IMR-90 (cell line): ENCODE measurements around the gene THRAP3. TPM values are rescaled to one million over a fixed set of nuclear protein-coding genes. Genes with fewer than 3 reads are reported as not detected.

Experiments used
- ATAC-seq: fragments of 200-7000 bp; cut with Tn5 transposase; 2 replicates; pipeline ENCODE4 v1.9.1; 2020; ENCODE audit warnings: low read depth, mild to moderate bottlenecking, moderate library complexity
- BruUV-seq: library from RNA; stranded (reverse); fragments of 400-500 nt; replicated peaks from 2 replicates; lab custom pipeline; 2021; lab: Mats Ljungman, UMichigan
- CTCF ChIA-PET: fragments of 300-600 bp; formaldehyde crosslinking; extraction: SDS; loops from one replicate; lab custom pipeline; 2021; ENCODE audit warnings: antibody characterized with exemption; lab: Yijun Ruan, JAX
- POLR2A ChIA-PET: fragments of 300-600 bp; sonication (Branson Sonifier 250); formaldehyde crosslinking; loops from one replicate; lab custom pipeline; 2022; ENCODE audit warnings: antibody characterized with exemption; ENCODE audit not compliant: unreplicated experiment; lab: Charles Lee
- DNase-seq: peaks from one replicate; pipeline ENCODE4 v3.0.0; 2013
- H2AFZ ChIP-seq: replicated peaks from 2 replicates; pipeline ENCODE3; 2013; ENCODE audit warnings: low read length, mild to moderate bottlenecking; ENCODE audit not compliant: poor library complexity
- H2AK5ac ChIP-seq: 2 replicates; pipeline ENCODE4 v1.6.1; 2013; ENCODE audit warnings: low read depth, low read length, inconsistent platforms
- H2AK9ac ChIP-seq: replicated peaks from 2 replicates; pipeline ENCODE3; 2013; ENCODE audit warnings: mild to moderate bottlenecking, low read depth, low read length, moderate library complexity; ENCODE audit not compliant: poor library complexity
- H2BK120ac ChIP-seq: 2 replicates; pipeline ENCODE4 v1.6.1; 2013; ENCODE audit warnings: low read depth, low read length, inconsistent platforms
- H2BK15ac ChIP-seq: 3 replicates; pipeline ENCODE4 v1.6.1; 2013; ENCODE audit warnings: low read depth, low read length, inconsistent platforms
- H2BK20ac ChIP-seq: 2 replicates; pipeline ENCODE4 v1.6.1; 2013; ENCODE audit warnings: low read depth, mild to moderate bottlenecking, inconsistent platforms, low read length, moderate library complexity
- H2BK5ac ChIP-seq: 2 replicates; pipeline ENCODE4 v1.6.1; 2013; ENCODE audit warnings: mild to moderate bottlenecking, low read depth, low read length, inconsistent platforms; ENCODE audit not compliant: poor library complexity, severe bottlenecking
- H3K14ac ChIP-seq: replicated peaks from 2 replicates; pipeline ENCODE4 v1.6.1; 2013; ENCODE audit warnings: low read depth, low read length, inconsistent platforms
- H3K18ac ChIP-seq: 2 replicates; pipeline ENCODE4 v1.6.1; 2013; ENCODE audit warnings: low read depth, low read length, control low read depth
- H3K23ac ChIP-seq: 2 replicates; pipeline ENCODE4 v1.6.1; 2013; ENCODE audit warnings: low read depth, low read length, inconsistent platforms
- H3K27ac ChIP-seq: 2 replicates; pipeline ENCODE4 v1.5.1; 2013; ENCODE audit warnings: mild to moderate bottlenecking, control low read depth, low read length; ENCODE audit not compliant: insufficient read depth
- H3K27me3 ChIP-seq: 2 replicates; pipeline ENCODE4 v1.6.1; 2013; ENCODE audit warnings: low read length; ENCODE audit not compliant: control insufficient read depth, insufficient read depth
- H3K36me3 ChIP-seq: 2 replicates; pipeline ENCODE4 v1.6.1; 2013; ENCODE audit warnings: low read length, mixed read lengths; ENCODE audit not compliant: control insufficient read depth, insufficient read depth
- H3K4ac ChIP-seq: 2 replicates; pipeline ENCODE4 v1.6.1; 2013; ENCODE audit warnings: low read depth, low read length, inconsistent platforms
- H3K4me1 ChIP-seq: 2 replicates; pipeline ENCODE4 v1.6.1; 2013; ENCODE audit warnings: low read length, mixed read lengths; ENCODE audit not compliant: control insufficient read depth, insufficient read depth
- H3K4me2 ChIP-seq: 2 replicates; pipeline ENCODE4 v1.6.1; 2013; ENCODE audit warnings: low read depth, mild to moderate bottlenecking, control low read depth, low read length, moderate library complexity
- H3K4me3 ChIP-seq: 2 replicates; pipeline ENCODE4 v1.5.1; 2013; ENCODE audit warnings: low read depth, mild to moderate bottlenecking, control low read depth, low read length, moderate library complexity; ENCODE audit not compliant: insufficient read depth
- H3K56ac ChIP-seq: 2 replicates; pipeline ENCODE4 v1.6.1; 2013; ENCODE audit warnings: low read length, inconsistent platforms; ENCODE audit not compliant: insufficient read depth; ENCODE audit errors: extremely low read depth
- H3K79me1 ChIP-seq, 2 experiments: 2 replicates each; pipeline ENCODE4 v1.6.1; 2013; ENCODE audit warnings: low read length in 2 of 2, inconsistent platforms in 1 of 2, low read depth in 1 of 2
- H3K9ac ChIP-seq: 2 replicates; pipeline ENCODE4 v1.6.1; 2013; ENCODE audit warnings: low read depth, low read length, control low read depth
- H3K9me1 ChIP-seq: 2 replicates; pipeline ENCODE4 v1.6.1; 2013; ENCODE audit warnings: low read length, inconsistent platforms; ENCODE audit not compliant: insufficient read depth
- H3K9me3 ChIP-seq: 2 replicates; pipeline ENCODE4 v1.6.1; 2013; ENCODE audit warnings: low read length; ENCODE audit not compliant: control insufficient read depth, insufficient read depth
- H4K20me1 ChIP-seq: 2 replicates; pipeline ENCODE4 v1.6.1; 2013; ENCODE audit warnings: low read length, inconsistent platforms; ENCODE audit not compliant: insufficient read depth
- H4K5ac ChIP-seq: 2 replicates; pipeline ENCODE4 v1.6.1; 2013; ENCODE audit warnings: mild to moderate bottlenecking, low read depth, low read length, control low read depth
- H4K8ac ChIP-seq, 2 experiments: 2 replicates each; pipeline ENCODE4 v1.6.1; 2013; ENCODE audit warnings: low read depth in 2 of 2, low read length in 2 of 2, control low read depth in 1 of 2, inconsistent platforms in 1 of 2
- H4K91ac ChIP-seq: 2 replicates; pipeline ENCODE4 v1.6.1; 2013; ENCODE audit warnings: low read depth, low read length, inconsistent platforms; ENCODE audit not compliant: insufficient read depth
- BHLHE40 ChIP-seq: fragments of 150-350 bp; IDR thresholded peaks from 2 replicates; pipeline ENCODE4 v1.6.1; 2016; ENCODE audit warnings: mild to moderate bottlenecking, low read depth, low read length
- CEBPB ChIP-seq: IDR thresholded peaks from 2 replicates; pipeline ENCODE4 v1.6.1; 2012; ENCODE audit warnings: low read depth, low read length, improper control_type of control experiment
- CHD1 ChIP-seq: IDR thresholded peaks from 2 replicates; pipeline ENCODE4 v1.6.1; 2012; ENCODE audit warnings: low read depth, low read length, improper control_type of control experiment
- ELK1 ChIP-seq: fragments of 150-350 bp; IDR thresholded peaks from 2 replicates; pipeline ENCODE4 v1.6.1; 2016; ENCODE audit warnings: low read depth, mild to moderate bottlenecking, low read length, moderate library complexity, borderline replicate concordance
- FOS ChIP-seq: fragments of 150-350 bp; IDR thresholded peaks from 2 replicates; pipeline ENCODE4 v1.6.1; 2016; ENCODE audit warnings: low read depth, low read length
- MAFK ChIP-seq: IDR thresholded peaks from 2 replicates; pipeline ENCODE4 v1.6.1; 2012; ENCODE audit warnings: low read depth, low read length, improper control_type of control experiment
- MAZ ChIP-seq: IDR thresholded peaks from 2 replicates; pipeline ENCODE4 v1.6.1; 2012; ENCODE audit warnings: low read depth, mild to moderate bottlenecking, low read length, improper control_type of control experiment, moderate library complexity, borderline replicate concordance
- MXI1 ChIP-seq: IDR thresholded peaks from 2 replicates; pipeline ENCODE4 v1.6.1; 2012; ENCODE audit warnings: low read depth, mild to moderate bottlenecking, low read length, moderate library complexity, borderline replicate concordance
- NFE2L2 ChIP-seq: fragments of 150-350 bp; IDR thresholded peaks from 2 replicates; pipeline ENCODE4 v1.6.1; 2016; ENCODE audit warnings: low read depth, mild to moderate bottlenecking, low read length
- POLR2A ChIP-seq: IDR thresholded peaks from 2 replicates; pipeline ENCODE4 v1.6.1; 2012; ENCODE audit warnings: mild to moderate bottlenecking, low read depth, low read length
- RAD21 ChIP-seq: IDR thresholded peaks from 2 replicates; pipeline ENCODE4 v1.6.1; 2012; ENCODE audit warnings: low read length, improper control_type of control experiment
- RCOR1 ChIP-seq: IDR thresholded peaks from 2 replicates; pipeline ENCODE4 v1.6.1; 2012; ENCODE audit warnings: mild to moderate bottlenecking, low read length, improper control_type of control experiment; ENCODE audit not compliant: insufficient replicate concordance
- RFX5 ChIP-seq: IDR thresholded peaks from 2 replicates; pipeline ENCODE4 v1.8.0; 2012; ENCODE audit warnings: low read depth, mild to moderate bottlenecking, low read length, moderate library complexity
- SMC3 ChIP-seq: fragments of 150-350 bp; IDR thresholded peaks from 2 replicates; pipeline ENCODE4 v1.6.1; 2016; ENCODE audit warnings: low read depth, mild to moderate bottlenecking, antibody characterized with exemption, low read length, moderate library complexity
- USF2 ChIP-seq: fragments of 150-350 bp; IDR thresholded peaks from 2 replicates; pipeline ENCODE4 v1.6.1; 2017; ENCODE audit warnings: mild to moderate bottlenecking, antibody characterized with exemption, low read length, low read depth
- WGBS, 2 experiments: methylation state at CpG; one replicate each; pipeline versions ENCODE4 v1.1.5 to v1.1.7; 2013; ENCODE audit warnings: missing lambda C conversion rate in 2 of 2; ENCODE audit not compliant: insufficient read length in 1 of 2; ENCODE audit errors: extremely low coverage in 2 of 2; 5-methylcytosine and 5-hydroxymethylcytosine counted together
- dilution Hi-C: fragments of 300-500 bp; cut with HindIII; formaldehyde crosslinking; loops from one replicate; pipeline ENCODE4 v1.14.3; 2018; ENCODE audit warnings: low sequenced_read_pairs; ENCODE audit not compliant: unreplicated experiment
- in situ Hi-C: fragments of 300-500 bp; cut with MboI; formaldehyde crosslinking; loops from 3 replicates; pipeline ENCODE4 v1.14.3; 2019; ENCODE audit warnings: low sequenced_read_pairs, inconsistent platforms, mixed read lengths
- intact Hi-C: fragments of 100-400 bp; cut with micrococcal nuclease; formaldehyde crosslinking; loops from 2 replicates; pipeline ENCODE4 v1.10.0; 2022
- polyA plus RNA-seq, 3 experiments: library from polyadenylated mRNA; depleted of rRNA; stranded (reverse); fragments of >200 nt; gene quantifications; 2 replicates each; pipeline ENCODE4 v1.2.3, GENCODE V29; 2012; ENCODE audit warnings: low replicate concordance in 1 of 3
- total RNA-seq: library from RNA; depleted of rRNA; stranded (reverse); fragments of >200 nt; gene quantifications from 2 replicates; pipeline ENCODE4 v1.2.3, GENCODE V29; 2012
- TF ChIP-seq, protein P1 (sequence below): conservative IDR thresholded peaks from 2 replicates; pipeline ENCODE4 v1.5.1; 2012; ENCODE audit warnings: mild to moderate bottlenecking, low read depth, low read length, improper control_type of control experiment

THRAP3 gene
- total and polyA plus RNA-seq, 2 of the 4 experiments (the other 2 are of a cell fraction) = 60.6 to 66.5 TPM

GRCh38 chr1:36182734-36183133 is 41.5 kb upstream of the THRAP3 start:
- no peak for ATAC-seq
- in situ Hi-C loops = no loop called here
- no TSS peak for BruUV-seq
- Histone ChIP-seq H3K4me3 (no peak overlapping the region), H4K5ac (no peak overlapping the region), H3K4me2 (no peak overlapping the region), H2BK5ac (no peak overlapping the region), H3K18ac (no peak overlapping the region), H3K9me3 (no peaks in the 10 kb centered on the region), H2BK20ac (no peak overlapping the region), H3K9ac (no peak overlapping the region), H2AK5ac (no peak overlapping the region), H2BK120ac (no peak overlapping the region), H3K4ac (no peak overlapping the region), H3K9me1 (0 out of 2 replicates have a peak, but pooled peaks cover 4% of the 10 kb centered on the region), H2AK9ac (peak overlapping the region; percentile 55), H4K8ac (no peak overlapping the region), H3K79me1 (peaks cover 10 to 38% of the 10 kb centered on the region in 2 experiments), H3K4me1 (peaks cover 2% of the 10 kb centered on the region), H4K20me1 (peaks cover 13% of the 10 kb centered on the region), H3K36me3 (peaks cover 43% of the 10 kb centered on the region), H3K56ac (no peak overlapping the region), H3K27me3 (no peaks in the 10 kb centered on the region), H3K27ac (no peak overlapping the region), H2AFZ (peak overlapping the region; percentile 21), H2BK15ac (no peak overlapping the region), H4K91ac (no peak overlapping the region), H3K23ac (no peak overlapping the region), H3K14ac (no peak overlapping the region)
- TF ChIP-seq RFX5 = no peak
- TF ChIP-seq BHLHE40 = no peak
- no peak for TF ChIP-seq CEBPB
- no peak for TF ChIP-seq USF2
- no peak for TF ChIP-seq RAD21
- no peak for TF ChIP-seq RCOR1
- TF ChIP-seq NFE2L2 = no peak
- no peak for TF ChIP-seq FOS
- TF ChIP-seq POLR2A = no peak
- TF ChIP-seq SMC3 = no peak
- no peak for TF ChIP-seq ELK1
- no peak for TF ChIP-seq CHD1
- TF ChIP-seq, protein P1, sequence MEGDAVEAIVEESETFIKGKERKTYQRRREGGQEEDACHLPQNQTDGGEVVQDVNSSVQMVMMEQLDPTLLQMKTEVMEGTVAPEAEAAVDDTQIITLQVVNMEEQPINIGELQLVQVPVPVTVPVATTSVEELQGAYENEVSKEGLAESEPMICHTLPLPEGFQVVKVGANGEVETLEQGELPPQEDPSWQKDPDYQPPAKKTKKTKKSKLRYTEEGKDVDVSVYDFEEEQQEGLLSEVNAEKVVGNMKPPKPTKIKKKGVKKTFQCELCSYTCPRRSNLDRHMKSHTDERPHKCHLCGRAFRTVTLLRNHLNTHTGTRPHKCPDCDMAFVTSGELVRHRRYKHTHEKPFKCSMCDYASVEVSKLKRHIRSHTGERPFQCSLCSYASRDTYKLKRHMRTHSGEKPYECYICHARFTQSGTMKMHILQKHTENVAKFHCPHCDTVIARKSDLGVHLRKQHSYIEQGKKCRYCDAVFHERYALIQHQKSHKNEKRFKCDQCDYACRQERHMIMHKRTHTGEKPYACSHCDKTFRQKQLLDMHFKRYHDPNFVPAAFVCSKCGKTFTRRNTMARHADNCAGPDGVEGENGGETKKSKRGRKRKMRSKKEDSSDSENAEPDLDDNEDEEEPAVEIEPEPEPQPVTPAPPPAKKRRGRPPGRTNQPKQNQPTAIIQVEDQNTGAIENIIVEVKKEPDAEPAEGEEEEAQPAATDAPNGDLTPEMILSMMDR = no peak
- TF ChIP-seq MAZ = no peak
- no peak for TF ChIP-seq MXI1
- no peak for TF ChIP-seq MAFK
- DNase-seq = no peak
- CTCF ChIA-PET = interaction anchor here (1.0 to 1.3 kb wide), 2 partner anchors 21 to 33 kb away, joined by 3 read pairs; no protein-coding TSS in a partner anchor
- POLR2A ChIA-PET = interaction anchor here (0.7 kb wide), 1 partner anchor 48 kb away, joined by 11 read pairs; no protein-coding TSS in a partner anchor
- dilution Hi-C loops = no loop called here
- intact Hi-C loops = no loop called here
- WGBS, 2 experiments = no CpG with 5 or more reads among the region's 2 CpGs
